ENCODE data around the gene ZZZ3. TPM values are rescaled to one million over a fixed set of nuclear protein-coding genes. Genes with fewer than 3 reads are reported as not detected.

Gene ZZZ3
- total and polyA plus RNA-seq, 2 of the 8 experiments (the other 6 are each of a cell fraction or from before 2014, with no cell fraction given) = 12.8 to 54.6 TPM

DNA sequence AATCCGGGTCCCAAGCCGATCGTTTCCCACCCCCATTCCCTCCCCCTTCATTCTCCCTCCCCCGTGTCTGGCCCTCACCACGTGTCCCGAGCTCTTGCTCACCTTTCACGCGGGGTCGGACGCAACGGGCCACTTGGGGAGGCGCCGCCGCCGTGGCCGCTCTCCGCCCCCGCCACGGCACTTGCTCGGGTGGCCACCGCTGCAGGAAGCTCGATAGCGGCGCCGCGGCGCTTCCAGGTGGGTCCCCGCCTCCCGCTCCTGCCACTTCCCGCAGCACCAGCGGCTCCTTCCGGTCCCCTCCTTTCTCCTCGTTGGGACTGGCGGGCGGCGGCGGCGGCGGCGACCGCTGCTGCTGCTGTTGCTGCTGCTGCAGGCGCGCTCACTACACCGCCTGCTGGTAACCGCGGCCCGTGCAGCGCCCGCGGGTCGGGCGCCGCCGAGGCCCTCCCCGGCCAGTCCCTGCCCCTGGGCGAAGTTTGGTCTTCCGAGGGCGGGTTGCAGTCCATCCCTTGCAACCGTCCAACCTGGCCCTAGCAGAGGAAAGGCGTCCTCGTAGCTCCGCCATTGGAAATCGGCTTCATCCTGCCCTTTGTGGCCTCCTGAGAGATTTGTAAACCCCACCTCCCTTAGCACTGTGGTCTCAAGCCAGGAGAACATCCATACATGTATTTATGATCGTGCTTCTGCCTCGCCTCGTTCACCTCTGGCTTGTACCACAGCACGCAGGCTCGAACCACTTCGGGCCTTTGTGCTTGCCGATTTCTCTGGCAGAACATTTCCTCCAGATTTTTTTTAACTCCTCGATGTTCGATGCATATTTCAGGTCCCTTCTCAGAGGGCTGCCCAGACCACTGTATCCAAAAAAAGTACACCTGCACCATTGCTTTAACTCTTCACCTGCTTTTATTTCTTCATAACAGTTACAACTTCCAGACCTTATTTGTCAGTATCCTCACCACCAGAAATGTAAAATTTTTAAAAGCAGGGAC is 996 bp upstream of the ZZZ3 start (continued):
- TF ChIP-seq RFX5 (IDR thresholded peaks at IDR 0.05; ENCODE audit: borderline replicate concordance, low read depth, low read length) (no peak), CHD2 (IDR thresholded peaks at IDR 0.05; ENCODE audit: low read length) (no peak), ZNF274 (IDR thresholded peaks at IDR 0.05; ENCODE audit: borderline replicate concordance, extremely low read depth, low read length) (no peak), POU5F1 (IDR thresholded peaks at IDR 0.05; ENCODE audit: low read depth, low read length) (no peak), SUZ12 (IDR thresholded peaks at IDR 0.05; ENCODE audit: low read length) (no peak), HDAC2 (IDR thresholded peaks at IDR 0.05; ENCODE audit: borderline replicate concordance in 1 of 2, low read depth in 2 of 2, low read length in 2 of 2) (0 out of 4 replicates have a peak, but pooled peaks of 1 of the 2 experiments have one; percentile 50), CTBP2 (IDR thresholded peaks at IDR 0.05; ENCODE audit: borderline replicate concordance, insufficient read depth, insufficient read length, low read length) (no peak), PHF8 (conservative IDR thresholded peaks at IDR 0.05; ENCODE audit: low read depth, low read length) (peak; percentile 97), BRCA1 (IDR thresholded peaks at IDR 0.05; ENCODE audit: low read depth, low read length) (no peak), CHD1 (IDR thresholded peaks at IDR 0.05; ENCODE audit: low read depth, low read length) (no peak; the same call in 1 of the 2 replicates), CBX5 (IDR thresholded peaks at IDR 0.05; ENCODE audit: low read depth, low read length) (no peak), BACH1 (IDR thresholded peaks at IDR 0.05; ENCODE audit: low read length) (peak; percentile 25; the same call in 1 of the 2 replicates), KDM5A (IDR thresholded peaks at IDR 0.05; ENCODE audit: low read length) (no peak), KDM1A (IDR thresholded peaks at IDR 0.05; ENCODE audit: borderline replicate concordance, low read length) (peak; percentile 69), BCL11A (IDR thresholded peaks at IDR 0.05; ENCODE audit: low read depth in 2 of 2, low read length in 2 of 2) (no peak), SP2 (IDR thresholded peaks at IDR 0.05; ENCODE audit: low read length) (no peak), SIN3A (conservative IDR thresholded peaks at IDR 0.05 in 1 of 2, IDR thresholded peaks at IDR 0.05 in 1 of 2; ENCODE audit: low read depth in 1 of 2, low read length in 2 of 2) (peak in 1 of 2 experiments; percentile 16; a peak in 1 of 4 replicates)
- TF ChIP-seq, protein P1, sequence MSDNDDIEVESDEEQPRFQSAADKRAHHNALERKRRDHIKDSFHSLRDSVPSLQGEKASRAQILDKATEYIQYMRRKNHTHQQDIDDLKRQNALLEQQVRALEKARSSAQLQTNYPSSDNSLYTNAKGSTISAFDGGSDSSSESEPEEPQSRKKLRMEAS (IDR thresholded peaks at IDR 0.05) = peak; percentile 37; the same call in 1 of the 2 replicates

Measured in H1 (cell line).